Esophagus (tissue), 2 donors: ENCODE measurements around the gene ARL8B. TPM values are rescaled to one million over a fixed set of nuclear protein-coding genes. Genes with fewer than 3 reads are reported as not detected.
"Not testable (repeated sequence)": the region's sequence is repeated elsewhere in the genome, so short reads cannot be mapped to it uniquely, and the experiment has no call there.

ENCODE experiments used
- H3K27ac ChIP-seq, 2 donors: one replicate each; pipeline ENCODE4 v1.5.1; 2013; ENCODE audit warnings: low read depth in 2 of 2, mild to moderate bottlenecking in 2 of 2, inconsistent platforms in 1 of 2, low read length in 1 of 2, moderate library complexity in 1 of 2
- H3K27me3 ChIP-seq, 2 donors: one replicate each; pipeline ENCODE4 v1.6.1; 2013; ENCODE audit warnings: low read length in 2 of 2, control low read depth in 1 of 2, mild to moderate bottlenecking in 1 of 2; ENCODE audit not compliant: insufficient read depth in 2 of 2, control insufficient read depth in 1 of 2
- H3K36me3 ChIP-seq, 2 donors: one replicate each; pipeline ENCODE4 v1.6.1; 2013; ENCODE audit warnings: low read length in 1 of 2; ENCODE audit not compliant: control insufficient read depth in 2 of 2, insufficient read depth in 2 of 2
- H3K4me1 ChIP-seq, 2 donors: one replicate each; pipeline ENCODE4 v1.6.1; 2013; ENCODE audit warnings: low read length in 1 of 2; ENCODE audit not compliant: control insufficient read depth in 2 of 2, insufficient read depth in 2 of 2
- H3K4me3 ChIP-seq, 2 donors: one replicate each; pipeline ENCODE4 v1.5.1; 2013; ENCODE audit warnings: low read length in 2 of 2, mild to moderate bottlenecking in 2 of 2, low read depth in 1 of 2, moderate library complexity in 1 of 2
- H3K9me3 ChIP-seq, 2 donors: one replicate each; pipeline ENCODE4 v1.6.1; 2013; ENCODE audit warnings: mild to moderate bottlenecking in 2 of 2, low read depth in 1 of 2, low read length in 1 of 2, moderate library complexity in 1 of 2; ENCODE audit not compliant: control insufficient read depth in 2 of 2, insufficient read depth in 1 of 2
- WGBS, 2 donors: extraction: QIAGEN DNeasy Blood & Tissue Kit; methylation state at CpG; one replicate each; pipeline ENCODE4 v1.1.7; 2013; 5-methylcytosine and 5-hydroxymethylcytosine counted together
- polyA plus RNA-seq, 2 donors: library from polyadenylated mRNA; stranded (reverse); fragments of 200-250 nt; gene quantifications; one replicate each; pipeline ENCODE4 v1.2.3, GENCODE V29; 2013
- donor health status: healthy with polysubstance abuse.
- donor health status: Bipolar disorder and iron deficiency.

The ARL8B gene
- polyA plus RNA-seq, 2 donors: 45.5 to 50.8 TPM

GRCh38 chr3:5106371-5106770, 15.7 kb upstream of the ARL8B start:
- 75 to 82% methylated on average over 9 of the region's 9 CpGs for WGBS, 2 donors

GRCh38 chr3:5106933-5107334, 15.2 kb upstream of the ARL8B start:
- not testable (repeated sequence) for H3K27ac ChIP-seq, H3K4me1 ChIP-seq, H3K36me3 ChIP-seq, H3K4me3 ChIP-seq, H3K27me3 ChIP-seq, H3K9me3 ChIP-seq
- 78 to 79% methylated on average over 2 of the region's 2 CpGs for WGBS, 2 donors

More at GRCh38 chr3:5106371-5106770, 15.7 kb upstream of the ARL8B start:
- not testable (repeated sequence) for H3K27ac ChIP-seq, H3K27me3 ChIP-seq, H3K36me3 ChIP-seq, H3K9me3 ChIP-seq, H3K4me3 ChIP-seq, H3K4me1 ChIP-seq

DNA sequence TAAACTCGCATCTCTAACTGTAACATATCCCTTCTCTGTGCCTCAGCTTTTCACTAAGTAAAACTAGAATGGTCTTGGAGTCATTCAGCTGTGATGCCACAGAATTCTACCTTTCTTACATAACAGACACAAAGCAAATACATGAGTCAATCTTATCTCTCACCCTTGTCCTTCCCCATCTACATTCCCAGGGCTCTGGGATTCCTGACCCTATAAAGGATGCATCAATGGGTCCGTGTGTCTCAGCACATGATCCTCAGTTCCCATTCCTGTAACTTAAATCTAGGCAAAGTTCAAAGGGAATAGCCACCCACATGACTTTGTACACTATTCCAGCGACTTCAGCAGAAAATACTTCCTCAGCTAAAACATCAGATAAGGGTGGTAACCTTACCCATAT, 11.8 kb upstream of the ARL8B start:
- Histone ChIP-seq H3K4me3 (no peak overlapping the region), H3K9me3 (no peaks in the 10 kb centered on the region), H3K36me3 (no peaks in the 10 kb centered on the region), H3K27me3 (no peaks in the 10 kb centered on the region), H3K27ac (no peak overlapping the region), H3K4me1 (no peaks in the 10 kb centered on the region)
- WGBS, 2 donors: 58 to 68% methylated on average over 3 of the region's 3 CpGs

DNA sequence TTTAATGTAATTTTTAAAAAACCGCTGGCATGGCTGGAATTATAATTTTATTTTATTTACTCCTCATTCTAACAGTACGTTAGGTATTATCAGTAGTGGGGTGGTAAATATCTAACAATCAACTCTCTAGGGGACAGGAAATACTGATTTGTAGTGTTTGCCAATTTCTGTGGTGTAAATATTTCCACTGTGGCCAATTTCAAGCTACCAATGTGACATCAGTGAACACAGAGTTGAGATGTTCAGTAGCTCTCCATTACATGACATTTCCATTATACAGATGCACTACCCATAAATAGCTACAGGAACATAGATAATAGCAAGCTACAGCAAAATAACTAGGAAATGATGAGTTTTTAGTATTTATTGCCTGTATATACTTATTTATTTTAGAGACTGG, 10.0 kb upstream of the ARL8B start:
- no peak overlapping the region for H3K27ac ChIP-seq
- H3K36me3 ChIP-seq: no peaks in the 10 kb centered on the region
- H3K9me3 ChIP-seq: no peaks in the 10 kb centered on the region
- H3K27me3 ChIP-seq: no peaks in the 10 kb centered on the region
- 77 to 85% methylated on average over 2 of the region's 2 CpGs for WGBS, 2 donors
- no peak overlapping the region for H3K4me3 ChIP-seq
- no peaks in the 10 kb centered on the region for H3K4me1 ChIP-seq

GRCh38 chr3:5113726-5114125, 8.4 kb upstream of the ARL8B start:
- H3K9me3 ChIP-seq, H3K4me1 ChIP-seq, H3K4me3 ChIP-seq, H3K27ac ChIP-seq, H3K27me3 ChIP-seq, H3K36me3 ChIP-seq: not testable (repeated sequence)
- 96 to 98% methylated on average over 30 of the region's 30 CpGs for WGBS, 2 donors

GRCh38 chr3:5115506-5116162, 6.5 kb upstream of the ARL8B start:
- Histone ChIP-seq H3K27me3 (no peaks in the 10 kb centered on the region), H3K4me1 (no peaks in the 10 kb centered on the region), H3K27ac (no peak overlapping the region), H3K4me3 (no peak overlapping the region), H3K9me3 (no peaks in the 10 kb centered on the region), H3K36me3 (no peaks in the 10 kb centered on the region)
- 67 to 74% methylated on average over 6 of the region's 6 CpGs for WGBS, 2 donors

DNA sequence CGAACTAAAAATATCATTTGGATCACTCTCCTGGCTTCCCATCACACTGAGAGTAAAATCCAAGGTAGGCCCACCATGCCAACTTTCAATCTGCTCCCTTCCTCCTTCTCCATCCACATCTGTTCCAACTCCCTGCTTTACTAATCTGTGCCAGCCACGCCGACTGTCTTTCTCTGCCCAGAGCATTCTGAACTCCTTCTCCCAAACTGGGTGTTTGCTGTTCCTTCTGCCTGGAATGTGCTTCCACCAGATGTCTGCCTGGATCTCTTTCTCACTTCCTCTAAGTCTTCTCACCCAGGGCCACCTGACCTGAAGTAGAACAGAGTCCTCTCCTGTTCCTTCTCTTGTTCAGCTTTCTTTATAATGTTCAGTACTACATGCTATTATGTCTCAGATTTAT, 5.6 kb upstream of the ARL8B start:
- Histone ChIP-seq H3K27me3 (no peaks in the 10 kb centered on the region), H3K36me3 (no peaks in the 10 kb centered on the region), H3K9me3 (no peaks in the 10 kb centered on the region), H3K4me1 (no peaks in the 10 kb centered on the region), H3K27ac (no peak overlapping the region), H3K4me3 (no peak overlapping the region)
- WGBS, 2 donors: 57 to 66% methylated on average over 3 of the region's 3 CpGs

- Histone ChIP-seq H3K27me3 (no peaks in the 10 kb centered on the region), H3K27ac (no peak overlapping the region), H3K4me3 (no peak overlapping the region), H3K9me3 (no peaks in the 10 kb centered on the region), H3K36me3 (no peaks in the 10 kb centered on the region), H3K4me1 (peaks cover 0 to 4% of the 10 kb centered on the region in 2 donors)
- whole genome bisulfite sequencing, 2 donors: 76 to 80% methylated on average over 3 of the region's 3 CpGs
These were observed 1.6 kb upstream of the ARL8B start for GRCh38 chr3:5120446-5120845.

DNA sequence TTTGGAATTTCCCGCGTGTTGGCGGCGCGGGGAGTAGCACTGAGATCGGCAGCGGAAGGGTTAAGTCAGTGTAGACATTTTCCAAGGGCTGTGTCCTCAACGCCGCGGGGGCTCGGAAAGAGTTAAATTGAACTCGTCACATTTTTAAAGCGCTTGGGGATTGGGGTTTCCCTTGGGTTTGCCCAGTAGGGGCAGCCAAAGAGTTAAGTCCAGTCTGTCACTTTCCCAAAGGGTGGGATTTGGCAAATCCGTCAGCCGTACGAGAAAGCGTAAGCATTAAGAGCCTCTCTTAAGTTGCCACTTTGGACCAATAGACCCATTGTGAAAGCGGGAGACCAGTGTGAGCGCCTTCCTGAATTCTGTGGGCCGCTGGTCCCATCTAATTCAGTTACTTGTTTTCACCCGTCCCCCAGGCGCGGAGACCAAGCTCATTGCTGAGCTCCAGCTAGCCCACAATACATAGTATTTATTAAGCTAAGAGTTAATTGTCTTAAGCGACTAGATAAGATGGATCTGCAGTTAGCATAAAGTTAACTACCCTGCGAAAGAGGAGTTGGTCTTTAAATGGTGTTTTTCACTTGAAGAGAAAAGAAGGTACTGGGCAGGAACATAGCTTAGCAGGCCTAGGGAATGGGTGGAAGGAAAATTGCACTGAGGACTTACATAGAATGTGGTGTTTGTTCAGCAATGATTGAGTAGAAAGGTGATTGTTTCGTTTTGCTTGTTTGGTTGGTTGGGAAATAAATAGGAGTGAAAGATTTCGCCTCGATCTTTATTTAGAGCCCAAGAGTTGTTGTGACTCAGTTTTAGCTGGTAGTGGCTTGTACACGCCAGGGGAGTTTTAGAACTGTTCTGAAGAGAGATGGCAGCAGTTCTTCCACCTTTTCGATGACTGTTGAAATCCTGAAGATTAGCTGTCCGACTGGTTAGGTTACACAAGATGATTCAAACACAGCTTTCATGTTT, 932 bp downstream of the ARL8B start:
- peak overlapping the region; percentile 93 to 97 for H3K27ac ChIP-seq
- H3K27me3 ChIP-seq: no peaks in the 10 kb centered on the region
- 4 to 5% methylated on average over 31 of the region's 31 CpGs for WGBS, 2 donors
- H3K36me3 ChIP-seq: no peaks in the 10 kb centered on the region
- H3K4me3 ChIP-seq: peak overlapping the region; percentile 99
- H3K4me1 ChIP-seq: peaks cover 0 to 4% of the 10 kb centered on the region in 2 donors
- H3K9me3 ChIP-seq: no peaks in the 10 kb centered on the region
